AG08395 (cell line): ENCODE results near the gene CADM4.
A peak's percentile ranks its signal among the peaks of the same experiment; 100 is the strongest.
"Not testable (repeated sequence)": the region's sequence is repeated elsewhere in the genome, so short reads cannot be mapped to it uniquely, and the experiment has no call there.

Source experiments
- DNase-seq: peaks from one replicate; pipeline ENCODE4 v3.0.0; 2012; ENCODE audit warnings: mixed read lengths, low spot score

Gene CADM4, protein sequence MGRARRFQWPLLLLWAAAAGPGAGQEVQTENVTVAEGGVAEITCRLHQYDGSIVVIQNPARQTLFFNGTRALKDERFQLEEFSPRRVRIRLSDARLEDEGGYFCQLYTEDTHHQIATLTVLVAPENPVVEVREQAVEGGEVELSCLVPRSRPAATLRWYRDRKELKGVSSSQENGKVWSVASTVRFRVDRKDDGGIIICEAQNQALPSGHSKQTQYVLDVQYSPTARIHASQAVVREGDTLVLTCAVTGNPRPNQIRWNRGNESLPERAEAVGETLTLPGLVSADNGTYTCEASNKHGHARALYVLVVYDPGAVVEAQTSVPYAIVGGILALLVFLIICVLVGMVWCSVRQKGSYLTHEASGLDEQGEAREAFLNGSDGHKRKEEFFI

DNA sequence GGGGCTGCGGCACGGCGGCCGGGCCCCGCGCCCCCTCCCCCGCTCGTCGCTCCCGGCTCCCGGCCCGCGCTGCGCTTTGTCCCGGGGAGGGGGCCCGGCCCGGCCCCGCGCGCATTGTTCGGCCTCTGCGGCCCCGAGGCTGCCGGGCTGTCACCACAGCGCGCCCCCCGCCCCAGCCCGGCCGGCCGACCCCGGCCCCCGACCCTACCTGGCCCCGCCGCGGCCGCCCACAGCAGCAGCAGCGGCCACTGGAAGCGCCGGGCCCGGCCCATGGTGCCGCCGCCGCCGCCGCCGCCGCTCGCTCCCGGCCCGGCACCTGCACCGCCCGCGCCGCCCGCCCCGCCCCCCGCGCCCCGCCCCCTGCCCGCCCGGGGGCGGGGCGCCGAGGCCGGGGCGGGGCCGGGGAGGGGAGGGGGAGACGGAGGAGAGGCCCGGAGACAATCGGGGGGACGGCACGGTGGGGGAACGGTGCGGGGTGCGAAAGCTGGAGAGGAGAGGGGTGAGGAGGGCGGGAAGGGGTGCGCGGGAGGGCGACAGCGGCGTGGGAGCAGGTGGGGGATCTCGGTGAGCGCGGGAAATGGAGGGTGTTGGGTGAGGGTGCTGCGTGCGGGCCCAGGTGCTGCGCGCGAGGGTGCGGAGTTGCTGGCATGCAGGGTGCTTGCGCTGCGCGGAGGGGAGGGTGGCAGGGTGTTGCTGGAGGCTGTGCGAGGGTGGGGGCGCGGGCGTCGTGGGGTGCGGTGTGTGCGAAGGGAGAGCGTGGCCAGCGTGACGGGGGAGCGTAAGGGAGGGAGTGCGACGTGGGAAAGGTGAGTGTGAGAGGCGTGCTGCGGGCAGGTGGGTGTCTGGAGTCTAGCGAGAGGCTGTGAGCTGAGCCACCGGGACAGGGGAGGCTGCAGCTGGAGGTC is at the start of gene CADM4:
TSS of gene CADM4 (minus strand) at position 332 of the 905 bp plus-strand sequence. CDS start at position 272, 60 bp downstream.
- DNase-seq = no peak

DNA sequence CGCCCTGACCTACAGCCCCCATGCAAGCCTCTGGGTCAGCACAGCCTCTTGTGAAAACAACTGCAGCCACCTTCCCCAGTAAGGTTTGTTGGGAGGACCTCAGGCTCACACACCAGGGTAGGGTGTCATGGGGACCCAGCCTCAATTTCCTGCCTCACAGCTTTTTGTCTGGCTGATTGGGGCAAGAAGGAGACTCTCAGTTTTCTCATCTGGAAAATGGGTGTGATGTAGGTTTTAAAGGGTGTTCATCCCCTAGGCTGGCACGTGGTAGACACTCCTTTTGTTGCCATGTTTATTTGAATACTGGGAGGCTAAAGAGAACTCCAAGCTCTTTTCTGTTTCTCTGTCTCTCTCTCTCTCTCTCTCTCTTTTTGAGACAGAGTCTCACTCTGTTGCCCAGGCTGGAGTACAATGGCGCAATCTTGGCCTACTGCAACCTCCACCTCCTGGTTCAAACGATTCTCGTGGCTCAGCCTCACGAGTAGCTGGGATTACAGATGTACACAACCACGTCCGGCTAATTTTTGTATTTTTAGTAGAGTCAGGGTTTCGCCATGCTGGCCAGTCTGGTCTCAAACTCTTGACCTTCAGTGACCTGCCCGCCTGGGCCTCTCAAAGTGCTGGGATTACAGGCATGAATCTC is 48.5 kb upstream of the CADM4 start:
- DNase-seq = no peak

DNA sequence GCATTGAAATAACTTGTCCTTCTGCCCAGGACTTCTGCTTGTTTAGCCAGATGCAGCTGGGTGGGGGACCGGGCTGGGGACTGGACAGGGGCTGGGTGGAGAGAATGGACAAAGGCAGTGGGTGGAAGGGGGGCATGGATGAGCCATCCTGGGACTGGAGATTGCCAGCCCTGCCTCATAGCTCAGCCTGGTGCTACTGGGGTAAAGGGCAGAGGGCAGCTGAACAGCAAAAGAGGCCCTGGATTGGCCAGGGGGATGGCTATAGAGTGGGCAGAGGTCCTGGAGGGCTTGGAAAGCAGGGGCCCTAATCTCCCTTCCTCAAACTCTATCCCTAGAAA is 48.0 kb upstream of the CADM4 start:
- DNase-seq = no peak

GRCh38 chr19:43684326-43684725 is 44.7 kb upstream of the CADM4 start:
- DNase-seq = no peak

DNA sequence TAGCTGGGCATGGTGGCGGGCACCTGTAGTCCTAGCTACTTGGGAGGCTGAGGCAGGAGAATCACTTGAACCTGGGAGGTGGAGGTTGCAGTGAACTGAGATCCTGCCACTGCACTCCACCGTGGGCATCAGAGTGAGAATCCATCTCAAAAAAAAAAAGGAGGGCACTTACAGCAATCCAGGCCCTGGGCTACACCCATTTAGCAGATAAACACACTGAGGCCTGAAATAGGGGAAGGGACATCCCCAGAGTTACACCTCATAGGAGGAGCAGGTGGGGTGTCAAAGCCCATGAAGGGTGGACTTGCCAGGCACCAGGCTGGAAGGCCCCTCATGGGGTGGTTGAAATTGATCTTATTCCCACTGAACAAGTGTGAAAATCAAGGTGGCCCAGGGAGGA is 44.3 kb upstream of the CADM4 start:
- no peak for DNase-seq

DNA sequence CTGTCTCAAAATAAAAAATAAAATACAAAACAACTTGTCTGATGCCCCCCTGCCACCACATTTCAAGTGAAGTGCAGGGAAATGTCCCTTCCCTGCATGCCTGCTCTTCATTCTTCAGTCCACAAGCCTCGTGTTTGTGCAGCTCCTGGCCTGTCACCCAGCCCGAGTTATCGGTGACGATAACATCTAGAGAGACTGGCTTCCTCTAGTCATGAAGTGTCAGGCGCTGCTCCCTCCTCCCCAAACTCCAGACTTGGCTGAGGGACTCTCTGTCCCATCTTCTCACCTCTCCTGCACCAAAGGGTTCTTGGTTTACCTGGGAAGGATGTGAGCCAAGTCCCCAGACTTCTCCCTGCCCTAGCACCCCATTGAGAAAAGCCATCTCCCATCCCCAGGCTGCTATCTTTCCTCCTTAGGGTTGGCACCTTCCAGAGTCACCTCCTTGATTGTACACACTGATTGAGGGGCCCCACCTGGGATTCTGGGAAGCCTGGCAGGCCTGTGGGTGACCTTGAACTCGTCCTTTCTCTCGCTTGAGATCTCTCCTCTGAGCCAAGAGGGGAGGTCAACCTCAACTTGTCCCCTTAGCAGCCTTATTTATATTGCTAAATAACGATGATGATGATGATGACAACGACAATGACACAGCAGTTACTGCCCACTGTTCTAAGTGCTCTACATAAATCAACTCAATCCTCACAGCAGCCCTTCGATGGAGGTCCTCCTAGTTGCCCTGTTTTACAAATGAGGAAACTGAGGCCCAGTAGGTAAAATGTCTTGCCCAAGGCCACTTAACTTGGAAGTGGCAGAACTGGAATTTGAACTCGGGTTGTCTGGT is 43.4 kb upstream of the CADM4 start:
- DNase-seq = no peak

- DNase-seq = not testable (repeated sequence)
Observed at GRCh38 chr19:43682269-43682668, 42.6 kb upstream of the CADM4 start.

DNA sequence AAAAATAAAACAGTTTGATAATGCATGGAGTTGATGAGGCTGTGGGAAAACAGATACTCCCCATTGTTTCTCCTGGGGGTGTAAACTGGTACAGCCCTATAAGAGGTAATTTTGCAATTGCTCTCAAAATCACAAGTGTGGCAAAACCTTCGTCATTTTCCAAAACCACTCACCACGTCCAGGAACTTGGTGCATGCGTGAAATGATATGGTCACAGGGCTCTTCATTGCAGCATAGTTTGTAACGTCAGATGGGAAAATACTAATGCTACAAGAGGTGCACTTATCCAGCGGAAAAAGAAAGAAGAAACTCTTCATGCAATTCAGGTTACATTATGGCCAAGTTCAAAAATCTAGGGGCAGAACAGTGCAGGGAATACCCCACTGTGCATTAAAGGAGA is 42.2 kb upstream of the CADM4 start:
- no peak for DNase-seq

DNA sequence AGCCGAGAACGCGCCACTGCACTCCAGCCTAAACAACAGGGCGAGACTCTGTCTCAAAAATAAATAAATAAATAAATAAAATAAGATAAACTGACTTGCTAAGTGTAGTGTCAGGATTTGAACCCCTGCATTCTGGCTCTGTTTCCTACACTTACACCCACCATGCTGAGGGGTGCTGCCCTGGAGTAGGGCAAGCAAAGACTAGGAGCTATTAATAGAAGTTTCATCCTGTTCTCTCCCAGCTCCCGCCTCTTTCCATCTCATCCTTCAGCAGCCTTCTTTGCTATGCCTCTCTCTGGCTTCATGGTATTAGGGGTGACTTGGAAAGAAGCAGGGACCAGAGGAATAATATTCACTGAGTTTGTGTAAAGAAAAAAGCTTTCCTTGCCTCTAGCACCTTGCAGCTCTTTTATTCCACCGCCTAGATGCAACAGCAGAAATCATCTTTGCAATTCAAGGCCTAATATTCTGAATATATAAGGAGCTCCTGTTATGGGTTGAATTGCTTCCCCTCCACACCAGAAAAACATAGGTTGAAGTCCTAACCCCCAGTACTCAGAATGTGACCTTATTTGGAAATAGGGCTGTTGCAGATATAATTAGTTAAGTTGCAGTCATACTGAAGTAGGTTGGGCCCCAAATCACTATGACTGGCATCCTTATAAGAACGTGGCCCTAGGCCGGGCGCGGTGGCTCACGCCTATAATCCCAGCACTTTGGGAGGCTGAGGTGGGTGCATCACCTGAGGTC is 39.0 kb upstream of the CADM4 start:
- DNase-seq = no peak

DNA sequence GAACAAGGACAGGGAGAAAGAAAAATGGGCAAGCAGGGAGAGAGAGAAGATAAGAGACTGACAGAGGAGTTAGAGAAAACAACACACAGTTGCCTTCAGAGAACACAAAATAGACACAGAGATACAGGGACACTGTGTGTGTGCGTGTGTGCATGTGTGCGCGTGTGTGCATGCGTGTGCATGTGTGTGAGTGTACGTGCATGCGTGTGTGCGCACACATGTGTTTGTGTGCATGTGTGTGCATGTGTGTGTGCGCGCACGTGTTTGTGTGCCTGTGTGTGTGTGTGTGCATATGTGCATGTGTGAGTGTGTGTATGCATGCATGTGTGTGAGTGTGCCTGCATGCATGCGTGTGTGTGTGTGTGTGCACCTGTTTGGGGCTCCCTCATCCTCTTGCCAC is 36.3 kb upstream of the CADM4 start:
- DNase-seq = no peak

- peak; percentile 11 for DNase-seq
Observed at GRCh38 chr19:43675269-43675879, 35.7 kb upstream of the CADM4 start.

DNA sequence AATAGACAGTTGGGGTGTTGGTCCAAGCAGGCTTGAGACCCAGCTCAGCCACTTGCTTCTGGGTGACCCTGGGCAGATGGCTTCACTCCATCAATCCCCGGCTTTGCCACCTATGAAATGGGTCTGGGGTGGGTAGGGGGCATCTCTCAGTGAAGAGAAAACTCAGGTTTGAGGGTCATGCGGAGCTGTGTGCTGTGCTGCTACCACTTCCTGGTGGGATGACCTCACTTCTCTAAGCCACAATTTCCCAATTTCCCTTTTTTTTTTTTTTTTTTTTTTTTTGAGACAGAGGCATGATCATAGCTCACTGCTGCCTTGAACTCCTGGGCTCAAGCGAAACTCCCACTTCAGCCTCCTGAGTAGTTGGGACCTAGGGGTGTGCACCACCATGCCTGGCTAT is 34.9 kb upstream of the CADM4 start:
- DNase-seq = peak; percentile 32

- no peak for DNase-seq
Observed at GRCh38 chr19:43674183-43674582, 34.5 kb upstream of the CADM4 start.

DNA sequence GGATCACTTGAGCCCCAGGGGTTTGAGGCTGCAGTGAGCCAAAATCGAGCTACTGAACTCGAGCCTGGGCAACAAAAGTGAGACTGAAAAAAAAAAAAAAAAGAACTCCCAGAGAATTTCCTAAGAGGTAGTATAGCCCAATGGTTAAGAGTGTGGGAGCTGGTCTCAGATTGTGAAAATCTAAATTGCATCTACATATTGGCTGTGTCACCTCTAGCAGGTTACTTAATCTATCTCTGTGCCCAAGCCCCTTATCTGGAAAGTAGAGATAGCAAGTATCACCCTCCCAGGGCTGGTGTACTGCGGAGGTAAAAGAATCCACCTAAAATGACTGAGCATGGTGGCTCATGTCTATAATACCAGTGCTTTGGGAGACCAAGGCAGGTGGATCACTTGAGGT is 34.0 kb upstream of the CADM4 start:
- DNase-seq = no peak

DNA sequence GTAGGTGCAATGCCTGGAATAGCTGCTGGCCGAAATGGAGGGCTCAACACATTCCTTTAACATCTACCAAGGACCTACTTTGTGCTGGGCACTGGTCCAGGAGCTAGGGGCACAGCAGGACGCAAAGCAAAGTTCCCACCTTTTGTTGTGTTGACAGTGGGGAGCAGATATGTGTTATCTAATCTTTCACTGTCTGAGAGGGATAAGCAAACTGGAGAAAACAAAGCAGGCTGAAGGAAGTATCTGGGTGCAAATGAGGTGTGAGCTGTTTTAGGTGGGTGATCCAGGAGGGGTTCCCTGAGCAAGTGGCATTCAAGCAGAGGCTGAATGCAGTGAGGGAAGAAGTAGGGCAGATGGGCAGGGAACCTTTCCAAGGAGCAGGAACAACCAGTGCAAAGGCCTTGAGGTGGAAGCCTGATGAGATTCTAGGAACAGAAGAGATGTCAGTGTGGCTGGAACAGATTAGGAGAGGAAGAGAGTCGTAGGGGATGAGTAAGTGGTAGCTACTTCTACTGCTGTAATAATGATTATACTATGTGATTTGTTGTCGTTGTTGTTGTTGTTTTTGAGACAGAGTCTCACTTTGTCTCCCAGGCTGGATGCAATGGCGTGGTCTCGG is 32.5 kb upstream of the CADM4 start:
- no peak for DNase-seq

GRCh38 chr19:43668406-43669109 is 28.9 kb upstream of the CADM4 start:
- DNase-seq = peak; percentile 99

GRCh38 chr19:43667876-43668405 is 28.3 kb upstream of the CADM4 start:
- no peak for DNase-seq

- DNase-seq = no peak
Observed at GRCh38 chr19:43667126-43667875, 27.7 kb upstream of the CADM4 start.

- no peak for DNase-seq
Observed at GRCh38 chr19:43664018-43664417, 24.4 kb upstream of the CADM4 start.
